B cell (primary cell): ENCODE data around the gene TCF3. TPM values are rescaled to one million over a fixed set of nuclear protein-coding genes. Genes with fewer than 3 reads are reported as not detected.

ENCODE experiments used
- ATAC-seq: fragments of 200-7000 bp; cut with Tn5 transposase; one replicate; pipeline ENCODE4 v1.10.0; 2021; ENCODE audit warnings: low read depth, mild to moderate bottlenecking, moderate number of reproducible peaks, moderate library complexity
- CTCF ChIA-PET: fragments of 350-600 bp; sonication (Branson Sonifier 250); formaldehyde crosslinking; loops from one replicate; lab custom pipeline; 2021; ENCODE audit warnings: antibody characterized with exemption, inconsistent platforms; lab: Charles Lee
- POLR2A ChIA-PET: fragments of 350-600 bp; sonication (Branson Sonifier 250); formaldehyde crosslinking; loops from one replicate; lab custom pipeline; 2021; ENCODE audit warnings: antibody characterized with exemption; lab: Charles Lee
- DNase-seq: peaks from one replicate; pipeline ENCODE4 v3.0.0; 2013
- H2AFZ ChIP-seq: 2 replicates; pipeline ENCODE4 v1.6.1; 2012; ENCODE audit warnings: mild to moderate bottlenecking, low read depth, low read length; ENCODE audit not compliant: insufficient read depth, poor library complexity, severe bottlenecking
- H3K27ac ChIP-seq, 2 donors: 1 replicate in 1 of 2; 2 replicates in 1 of 2; pipeline ENCODE4 v1.5.1; 2012 to 2013; ENCODE audit warnings: low read length in 2 of 2, mild to moderate bottlenecking in 2 of 2, moderate library complexity in 1 of 2
- H3K27me3 ChIP-seq, 4 experiments: fragments of 200-600 bp in 1 of 4; sonication (generic) in 1 of 4; replicated peaks in 1 of 4; 1 replicate in 2 of 4; 2 replicates in 2 of 4; pipeline versions ENCODE4 v1.6.1 to v1.7.0; 2013 to 2016; ENCODE audit warnings: low read length in 3 of 4, mild to moderate bottlenecking in 2 of 4, mixed read lengths in 1 of 4, moderate library complexity in 1 of 4; ENCODE audit not compliant: insufficient read depth in 4 of 4, control insufficient read depth in 3 of 4; ENCODE audit errors: control extremely low read depth in 1 of 4
- H3K36me3 ChIP-seq, 2 experiments: replicated peaks in 1 of 2; 1 replicate in 1 of 2; 2 replicates in 1 of 2; pipeline versions ENCODE4 v1.6.1 to v1.7.1; 2013; ENCODE audit warnings: low read length in 1 of 2; ENCODE audit not compliant: insufficient read depth in 2 of 2, control insufficient read depth in 1 of 2; ENCODE audit errors: control extremely low read depth in 1 of 2, extremely low read depth in 1 of 2
- H3K4me1 ChIP-seq, 2 donors: fragments of 200-600 bp in 1 of 2; sonication (generic) in 1 of 2; 1 replicate in 1 of 2; 2 replicates in 1 of 2; pipeline versions ENCODE4 v1.5.1 to v1.6.1; 2013 to 2017; ENCODE audit warnings: low read length in 2 of 2; ENCODE audit not compliant: control insufficient read depth in 2 of 2, insufficient read depth in 2 of 2
- H3K4me2 ChIP-seq: replicated peaks from 2 replicates; pipeline ENCODE3; 2012; ENCODE audit warnings: mild to moderate bottlenecking, low read depth, low read length; ENCODE audit not compliant: poor library complexity, severe bottlenecking
- H3K4me3 ChIP-seq, 5 experiments: fragments of 200-600 bp in 1 of 5; sonication (generic) in 1 of 5; 1 replicate in 3 of 5; 2 replicates in 2 of 5; pipeline versions ENCODE4 v1.5.1 to v1.7.0; 2011 to 2016; ENCODE audit warnings: low read length in 4 of 5, mild to moderate bottlenecking in 4 of 5, low read depth in 2 of 5, control low read depth in 1 of 5, moderate library complexity in 1 of 5; ENCODE audit not compliant: insufficient read depth in 1 of 5; ENCODE audit errors: control extremely low read depth in 1 of 5, extremely low read depth in 1 of 5
- H3K79me2 ChIP-seq: fragments of 200-600 bp; sonication (generic); one replicate; pipeline ENCODE4 v1.6.0; 2016; ENCODE audit warnings: low read length; ENCODE audit not compliant: control insufficient read depth, insufficient read depth
- H3K9ac ChIP-seq: fragments of 200-600 bp; sonication (generic); 2 replicates; pipeline ENCODE4 v1.6.1; 2017; ENCODE audit warnings: mild to moderate bottlenecking, low read length, moderate library complexity
- H3K9me3 ChIP-seq, 3 donors: one replicate each; pipeline versions ENCODE4 v1.6.1 to v1.7.1; 2013; ENCODE audit warnings: low read length in 2 of 3; ENCODE audit not compliant: control insufficient read depth in 2 of 3, insufficient read depth in 1 of 3; ENCODE audit errors: control extremely low read depth in 1 of 3
- H4K20me1 ChIP-seq: 2 replicates; pipeline ENCODE4 v1.6.0; 2012; ENCODE audit warnings: mild to moderate bottlenecking, low read length; ENCODE audit not compliant: insufficient read depth, control insufficient read depth, poor library complexity, severe bottlenecking
- H3K27ac Mint-ChIP-seq: one replicate; pipeline ENCODE4 v1.8.0; 2021; ENCODE audit warnings: mixed read lengths
- H3K27me3 Mint-ChIP-seq: one replicate; pipeline ENCODE4 v1.8.0; 2021; ENCODE audit warnings: mixed read lengths
- H3K4me1 Mint-ChIP-seq: one replicate; pipeline ENCODE4 v1.8.0; 2021; ENCODE audit warnings: mixed read lengths
- H3K4me3 Mint-ChIP-seq: one replicate; pipeline ENCODE4 v1.8.0; 2021; ENCODE audit warnings: mixed read lengths
- H3K9me3 Mint-ChIP-seq: one replicate; pipeline ENCODE4 v1.8.0; 2022; ENCODE audit warnings: mixed read lengths; ENCODE audit not compliant: insufficient read depth
- EZH2 ChIP-seq: IDR thresholded peaks from 2 replicates; pipeline ENCODE4 v1.6.1; 2012; ENCODE audit warnings: borderline replicate concordance, low read depth, mild to moderate bottlenecking, moderate library complexity, low read length; ENCODE audit not compliant: insufficient read depth, poor library complexity, severe bottlenecking
- WGBS: methylation state at CpG from one replicate; pipeline ENCODE4 v1.1.5; 2013; ENCODE audit warnings: missing lambda C conversion rate; ENCODE audit not compliant: insufficient coverage; 5-methylcytosine and 5-hydroxymethylcytosine counted together
- intact Hi-C: fragments of 100-400 bp; cut with micrococcal nuclease; formaldehyde crosslinking; loops from one replicate; pipeline ENCODE4 v1.10.0; 2022
- polyA plus RNA-seq: library from polyadenylated mRNA; depleted of rRNA; stranded (reverse); fragments of >200 nt; gene quantifications from 2 replicates; pipeline ENCODE4 v1.2.3, GENCODE V29; 2012
- total RNA-seq, 2 donors: library from RNA; stranded (reverse); fragments of 120-200 nt in 1 of 2; gene quantifications; 1 replicate in 1 of 2; 2 replicates in 1 of 2; pipeline versions ENCODE4 v1.2.3 to v1.2.4, GENCODE V29; 2013 to 2022
- TF ChIP-seq, protein P1 (sequence below): fragments of 200-600 bp; IDR thresholded peaks from one replicate; pipeline ENCODE4 v1.8.0; 2022; ENCODE audit warnings: antibody characterized with exemption, mild to moderate bottlenecking

Gene TCF3
- total and polyA plus RNA-seq, 2 donors (not counting 1 experiment from before 2014, with no cell fraction given) = 278 to 588 TPM

DNA sequence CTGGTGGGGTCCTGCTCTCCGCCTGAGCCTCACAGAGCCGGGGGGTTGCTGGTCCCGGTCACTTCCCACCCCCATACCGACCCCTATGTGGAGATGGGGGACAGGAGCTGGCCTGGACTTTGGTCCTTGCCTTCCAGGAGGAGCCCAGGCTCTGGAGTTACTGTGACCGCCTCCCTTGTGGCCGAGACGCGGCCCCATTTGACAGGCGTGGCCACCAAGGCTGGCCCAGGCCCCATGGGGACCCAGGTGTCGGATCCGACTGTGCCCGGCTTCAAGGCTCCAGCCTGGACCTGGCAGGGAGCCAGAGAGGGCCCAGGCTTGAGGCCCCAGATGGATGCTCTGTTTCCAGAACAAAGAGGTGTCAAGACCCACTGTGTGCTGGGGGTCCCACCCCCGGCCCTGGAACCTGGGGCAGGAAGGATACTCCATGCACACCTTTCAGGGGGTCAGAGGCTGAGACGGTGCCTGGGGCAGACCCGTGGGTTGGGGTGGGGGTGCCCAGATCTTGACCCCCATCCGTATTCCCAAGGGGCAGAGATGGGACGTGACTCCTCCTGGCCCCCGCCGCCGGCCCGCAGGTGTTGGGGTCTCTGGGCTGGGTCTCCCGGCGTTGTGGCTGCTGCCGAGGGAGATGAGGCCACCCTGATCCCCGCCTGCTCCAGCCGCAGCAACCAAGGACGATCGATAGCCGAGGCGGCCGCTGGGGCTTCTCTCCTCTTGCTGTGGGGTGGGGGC, 47.8 kb upstream of the TCF3 start:
- H3K36me3 ChIP-seq = no peaks in the 10 kb centered on the region
- H3K27me3 ChIP-seq = peaks cover 0 to 38% (median 11%) of the 10 kb centered on the region in 4 experiments
- no peaks in the 10 kb centered on the region for H4K20me1 ChIP-seq
- no peaks in the 10 kb centered on the region for H3K79me2 ChIP-seq
- no peak for DNase-seq
- no peak overlapping the region for H3K9ac ChIP-seq
- Mint-ChIP-seq H3K27ac (no peak overlapping the region), H3K9me3 (peaks cover 2% of the 10 kb centered on the region), H3K4me1 (peaks cover 3% of the 10 kb centered on the region), H3K27me3 (peaks cover 24% of the 10 kb centered on the region), H3K4me3 (no peak overlapping the region)
- WGBS = 79% methylated on average over 28 of the region's 31 CpGs
- POLR2A ChIA-PET = no interaction called here
- no peak overlapping the region for H3K4me2 ChIP-seq
- no peak overlapping the region for H2AFZ ChIP-seq
- ATAC-seq = no peak
- no peak overlapping the region for H3K4me3 ChIP-seq
- no peak overlapping the region for H3K27ac ChIP-seq
- H3K9me3 ChIP-seq = peaks cover 0 to 26% (median 3%) of the 10 kb centered on the region in 3 donors
- TF ChIP-seq EZH2 = no peak
- TF ChIP-seq, protein P1, sequence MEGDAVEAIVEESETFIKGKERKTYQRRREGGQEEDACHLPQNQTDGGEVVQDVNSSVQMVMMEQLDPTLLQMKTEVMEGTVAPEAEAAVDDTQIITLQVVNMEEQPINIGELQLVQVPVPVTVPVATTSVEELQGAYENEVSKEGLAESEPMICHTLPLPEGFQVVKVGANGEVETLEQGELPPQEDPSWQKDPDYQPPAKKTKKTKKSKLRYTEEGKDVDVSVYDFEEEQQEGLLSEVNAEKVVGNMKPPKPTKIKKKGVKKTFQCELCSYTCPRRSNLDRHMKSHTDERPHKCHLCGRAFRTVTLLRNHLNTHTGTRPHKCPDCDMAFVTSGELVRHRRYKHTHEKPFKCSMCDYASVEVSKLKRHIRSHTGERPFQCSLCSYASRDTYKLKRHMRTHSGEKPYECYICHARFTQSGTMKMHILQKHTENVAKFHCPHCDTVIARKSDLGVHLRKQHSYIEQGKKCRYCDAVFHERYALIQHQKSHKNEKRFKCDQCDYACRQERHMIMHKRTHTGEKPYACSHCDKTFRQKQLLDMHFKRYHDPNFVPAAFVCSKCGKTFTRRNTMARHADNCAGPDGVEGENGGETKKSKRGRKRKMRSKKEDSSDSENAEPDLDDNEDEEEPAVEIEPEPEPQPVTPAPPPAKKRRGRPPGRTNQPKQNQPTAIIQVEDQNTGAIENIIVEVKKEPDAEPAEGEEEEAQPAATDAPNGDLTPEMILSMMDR = no peak
- H3K4me1 ChIP-seq = peaks cover 5 to 13% of the 10 kb centered on the region in 2 donors
- CTCF ChIA-PET = no interaction called here
- intact Hi-C loops = no loop called here

GRCh38 chr19:1699386-1699785, 47.0 kb upstream of the TCF3 start:
- no peak overlapping the region for H3K4me3 ChIP-seq
- TF ChIP-seq, protein P1 = no peak
- no peak for TF ChIP-seq EZH2
- Mint-ChIP-seq H3K4me1 (peaks cover 3% of the 10 kb centered on the region), H3K4me3 (no peak overlapping the region), H3K9me3 (peaks cover under 1% of the 10 kb centered on the region), H3K27ac (no peak overlapping the region), H3K27me3 (peaks cover 18% of the 10 kb centered on the region)
- no peak overlapping the region for H2AFZ ChIP-seq
- no peak for DNase-seq
- no peak overlapping the region for H3K4me2 ChIP-seq
- CTCF ChIA-PET = no interaction called here
- H3K27ac ChIP-seq = no peak overlapping the region
- H3K9me3 ChIP-seq = peaks cover 0 to 26% (median 6%) of the 10 kb centered on the region in 3 donors
- ATAC-seq = no peak
- peaks cover 5 to 13% of the 10 kb centered on the region in 2 donors for H3K4me1 ChIP-seq
- H3K27me3 ChIP-seq = peaks cover 0 to 32% (median 11%) of the 10 kb centered on the region in 4 experiments
- WGBS = 92% methylated on average over 17 of the region's 19 CpGs
- no peaks in the 10 kb centered on the region for H4K20me1 ChIP-seq
- POLR2A ChIA-PET = no interaction called here
- intact Hi-C loops = no loop called here
- H3K9ac ChIP-seq = no peak overlapping the region
- no peaks in the 10 kb centered on the region for H3K79me2 ChIP-seq
- H3K36me3 ChIP-seq = no peaks in the 10 kb centered on the region
